ENCODE results near the gene MOB2.

- TF ChIP-seq POLR2AphosphoS5 (IDR thresholded peaks at IDR 0.05) (no peak), CTCF (IDR thresholded peaks at IDR 0.05) (no peak), POLR2A (IDR thresholded peaks at IDR 0.05) (no peak)
Measured at GRCh38 chr11:1469287-1469910, 17.2 kb downstream of the MOB2 start.

Data from gastroesophageal sphincter (tissue), 3 donors.